ENCODE measurements around the gene SKA2.
A peak's percentile ranks its signal among the peaks of the same experiment; 100 is the strongest.
"Not testable (repeated sequence)": the region's sequence is repeated elsewhere in the genome, so short reads cannot be mapped to it uniquely, and the experiment has no call there.

The SKA2 gene

GRCh38 chr17:59154721-59155438, at the start of gene SKA2:
SKA2 (minus strand) TSS chr17:59155186; CDS start chr17:59155163, 23 bp downstream.
- no peak for DNase-seq (ENCODE audit: low read depth in 2 of 2)

GRCh38 chr17:59202320-59202719, 47.3 kb upstream of the SKA2 start:
- DNase-seq (ENCODE audit: low read depth in 2 of 2), result no peak

DNA sequence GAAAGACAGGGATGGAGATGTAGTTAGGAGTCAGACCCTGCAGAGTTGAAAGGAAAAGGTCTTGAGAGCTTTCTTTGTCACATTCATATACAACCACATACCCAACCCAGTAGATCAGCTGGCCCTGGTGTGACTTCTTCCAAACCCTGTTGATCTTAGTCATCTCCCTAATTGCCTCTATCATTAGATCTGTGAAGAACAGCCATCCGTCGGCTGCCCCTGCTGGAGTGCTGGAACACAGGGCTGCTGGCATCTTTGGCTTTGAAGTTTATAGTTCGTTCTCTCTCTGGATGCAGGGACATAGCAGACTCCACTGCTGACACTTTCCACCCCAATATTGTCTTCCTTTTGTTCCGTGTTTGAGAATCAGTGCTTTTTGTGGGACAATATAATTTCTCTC, 44.4 kb upstream of the SKA2 start:
- no peak for DNase-seq (ENCODE audit: low read depth in 2 of 2)

DNA sequence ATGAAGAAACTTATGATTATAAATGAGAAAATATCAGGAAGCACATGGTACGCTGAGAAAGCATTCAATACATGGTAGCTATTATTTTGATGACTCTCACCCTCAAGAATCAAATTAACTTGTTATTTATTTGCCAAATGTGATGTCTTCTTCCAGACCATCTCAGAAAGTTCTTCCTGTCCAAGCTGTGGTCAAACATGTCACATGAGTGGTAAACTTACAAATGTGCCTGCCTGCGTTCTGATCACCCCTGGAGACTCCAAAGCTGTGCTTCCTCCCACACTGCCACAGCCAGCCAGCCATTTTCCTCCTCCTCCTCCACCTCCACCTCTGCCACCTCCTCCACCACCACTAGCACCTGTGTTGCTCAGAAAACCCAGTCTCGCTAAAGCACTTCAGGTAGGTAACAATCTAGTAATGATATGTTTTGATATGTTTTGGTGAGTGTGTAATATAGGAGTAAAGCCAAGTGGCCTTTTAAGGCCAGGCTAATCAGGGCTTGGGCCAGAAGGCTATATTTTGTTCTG, 38.4 kb upstream of the SKA2 start:
- no peak for DNase-seq (ENCODE audit: low read depth in 2 of 2)

DNA sequence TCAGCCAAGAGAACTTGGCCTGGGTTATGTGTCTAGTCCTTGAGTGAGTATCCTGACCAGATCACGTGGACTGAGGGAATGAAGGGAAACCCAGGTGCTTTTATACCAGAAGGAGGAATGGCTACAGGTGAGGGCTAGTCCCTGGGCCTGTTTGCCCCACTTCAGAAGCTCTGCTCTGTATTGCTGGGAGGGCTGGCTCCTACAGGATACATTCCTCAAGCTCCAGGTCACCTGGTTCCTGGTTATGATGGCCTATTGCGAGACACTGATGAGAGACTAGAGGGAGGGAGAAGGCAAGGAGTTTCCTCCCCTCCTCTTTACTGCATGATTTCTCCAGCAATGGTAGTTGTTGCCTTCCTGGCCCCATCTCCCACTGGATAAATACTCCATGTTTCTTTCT, 35.8 kb upstream of the SKA2 start:
- DNase-seq (ENCODE audit: low read depth in 2 of 2), result no peak

GRCh38 chr17:59186850-59187249, 31.9 kb upstream of the SKA2 start:
- DNase-seq (ENCODE audit: low read depth in 2 of 2), result no peak

DNA sequence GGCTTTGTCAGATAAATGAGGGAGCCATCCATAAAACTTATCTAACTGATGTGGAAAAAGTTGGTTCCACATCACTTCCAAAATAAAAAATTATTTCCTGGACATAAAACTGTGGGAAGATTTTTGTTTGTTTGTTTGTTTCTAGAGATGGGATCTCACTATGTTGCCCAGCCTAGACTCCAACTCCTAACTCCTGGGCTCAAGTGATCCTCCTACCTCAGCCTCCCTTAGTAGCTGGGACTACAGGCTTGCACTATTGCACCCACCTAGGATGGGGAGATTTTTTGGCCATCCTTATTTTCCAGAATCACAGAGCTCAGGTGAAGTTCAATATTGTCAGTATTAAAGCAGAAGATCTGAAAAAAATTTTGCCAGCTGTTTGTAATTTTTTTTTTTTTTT, 31.0 kb upstream of the SKA2 start:
- DNase-seq (ENCODE audit: low read depth in 2 of 2), result no peak

DNA sequence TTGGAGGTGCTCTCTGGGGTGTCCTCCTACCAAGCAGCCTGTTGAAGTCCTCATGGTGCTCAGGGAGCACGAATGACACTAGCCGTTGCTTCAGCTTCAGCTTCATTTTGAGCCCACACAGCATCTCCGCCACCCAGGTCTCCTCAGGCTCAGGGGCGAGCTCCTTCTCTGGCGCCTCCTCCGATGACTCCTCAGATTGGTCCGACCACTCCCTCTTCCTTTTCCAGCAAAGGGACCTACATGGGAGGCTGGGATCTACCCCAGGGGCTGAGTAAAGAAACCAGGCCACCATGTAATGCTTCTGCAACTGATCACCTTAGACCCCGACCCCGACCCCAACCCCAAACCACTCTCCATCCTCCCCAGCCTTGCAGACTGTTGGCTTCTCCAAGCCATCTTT, 26.5 kb upstream of the SKA2 start:
- DNase-seq (ENCODE audit: low read depth in 2 of 2), result no peak

DNA sequence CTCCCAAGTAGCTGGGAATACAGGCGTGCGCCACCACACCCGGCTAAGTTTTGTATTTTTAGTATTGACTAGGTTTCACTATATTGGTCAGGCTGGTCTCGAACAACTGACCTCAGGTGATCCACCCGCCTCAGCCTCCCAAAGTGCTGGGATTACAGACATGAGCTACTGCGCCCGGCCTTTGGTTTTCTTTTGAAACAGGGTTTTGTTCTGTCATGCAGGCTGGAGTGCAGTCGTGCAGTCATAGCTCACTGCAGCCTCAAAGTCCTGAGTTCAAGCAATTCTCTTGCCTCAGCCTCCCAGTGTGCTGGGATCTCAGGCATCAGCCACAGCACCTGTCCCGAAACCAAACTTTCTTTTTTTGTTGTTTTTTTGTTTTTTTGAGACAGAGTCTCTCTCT, 25.6 kb upstream of the SKA2 start:
- DNase-seq (ENCODE audit: low read depth in 2 of 2), result no peak

- not testable (repeated sequence) for DNase-seq (ENCODE audit: low read depth in 2 of 2)
These were observed 24.6 kb upstream of the SKA2 start for GRCh38 chr17:59179601-59180000.

- no peak for DNase-seq (ENCODE audit: low read depth in 2 of 2)
These were observed 23.4 kb upstream of the SKA2 start for GRCh38 chr17:59178266-59178985.

GRCh38 chr17:59175076-59175475, 20.1 kb upstream of the SKA2 start:
- DNase-seq (ENCODE audit: low read depth in 2 of 2), result no peak

- no peak for DNase-seq (ENCODE audit: low read depth in 2 of 2)
These were observed 19.7 kb upstream of the SKA2 start for GRCh38 chr17:59174671-59175070.

GRCh38 chr17:59172436-59173004, 17.5 kb upstream of the SKA2 start:
- no peak for DNase-seq (ENCODE audit: low read depth in 2 of 2)

GRCh38 chr17:59167571-59168001, 12.6 kb upstream of the SKA2 start:
- no peak for DNase-seq (ENCODE audit: low read depth in 2 of 2)

DNA sequence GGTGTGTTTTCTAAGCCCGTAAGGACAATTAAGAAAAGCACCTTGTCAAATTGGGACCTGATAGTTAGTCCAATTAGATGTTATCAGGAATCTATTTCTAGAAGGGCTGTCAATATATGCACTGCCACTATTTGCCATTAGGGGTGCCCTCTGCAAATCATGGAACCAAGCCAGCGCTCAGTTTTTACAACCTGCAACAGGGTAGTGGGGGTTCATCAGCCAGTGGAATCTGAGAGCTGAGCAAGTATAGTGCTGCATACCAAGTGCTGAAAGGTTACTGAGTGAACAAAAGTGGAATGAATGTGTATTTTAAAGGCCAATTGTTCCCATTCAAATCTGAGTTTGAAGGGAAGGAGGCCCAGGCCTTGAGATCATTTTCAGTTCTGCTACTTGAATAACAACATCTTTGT, 11.0 kb upstream of the SKA2 start:
- DNase-seq (ENCODE audit: low read depth in 2 of 2), result peak; percentile 32 to 37

DNA sequence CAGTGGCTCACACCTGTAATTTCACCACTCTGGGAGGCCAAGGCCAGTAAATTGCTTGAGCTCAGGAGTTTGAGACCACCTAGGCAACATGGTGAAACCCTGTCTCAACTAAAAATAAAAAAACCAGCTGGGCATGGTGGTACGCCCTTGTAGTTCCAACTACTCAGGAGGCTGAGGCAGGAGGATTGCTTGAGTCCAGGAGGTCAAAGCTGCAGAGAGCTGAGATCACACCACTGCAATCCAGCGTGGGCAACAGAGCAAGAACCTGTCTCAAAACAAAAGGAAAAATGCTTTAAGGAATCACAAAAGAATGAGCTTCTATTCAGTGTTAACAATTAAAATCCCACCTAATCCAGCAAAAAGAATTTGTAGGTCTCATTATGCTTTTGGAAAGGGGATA, 6.5 kb upstream of the SKA2 start:
- DNase-seq (ENCODE audit: low read depth in 2 of 2), result no peak

GRCh38 chr17:59160157-59161025, 5.4 kb upstream of the SKA2 start:
- no peak for DNase-seq (ENCODE audit: low read depth in 2 of 2)

DNA sequence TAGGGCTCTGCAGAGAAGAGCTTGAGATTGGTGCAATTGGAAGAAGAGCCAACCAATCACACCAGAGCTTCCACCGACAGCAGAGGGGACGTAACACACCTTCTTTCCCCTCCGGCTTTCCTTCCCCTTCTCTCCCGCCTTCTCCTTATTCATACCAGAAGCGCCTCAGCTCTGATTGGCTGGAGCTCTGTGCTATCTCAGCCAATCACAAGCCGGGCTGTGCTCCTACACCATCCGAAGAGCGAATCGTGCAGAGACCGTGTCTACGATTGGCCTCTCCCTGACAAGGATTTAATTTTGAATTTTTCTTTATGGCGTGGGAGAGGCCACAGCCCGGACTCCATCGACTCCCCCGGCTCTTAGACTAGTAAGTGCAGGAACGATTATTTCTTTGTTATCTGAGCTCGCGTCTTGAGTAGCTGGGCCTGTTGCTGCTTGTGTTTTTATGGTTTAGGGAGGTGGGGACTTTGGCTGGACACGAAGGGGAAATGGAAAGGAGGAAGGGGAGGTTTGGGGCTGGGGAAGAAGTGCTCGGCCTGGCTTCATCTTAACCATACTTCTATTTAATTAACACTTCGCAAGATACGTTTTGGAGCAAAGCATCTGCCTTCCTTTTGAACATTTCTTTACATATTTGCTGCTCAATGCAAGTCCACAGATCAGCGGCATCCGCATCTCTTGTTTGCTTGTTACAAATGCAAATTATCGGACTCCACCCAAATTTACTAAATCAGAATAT, 622 bp upstream of the SKA2 start, which contains the start of gene PRR11:
Gene PRR11 (plus strand): TSS at position 308 of the 739 bp plus-strand sequence. CDS start 14,007 bp downstream, outside the sequence.
- peak; percentile 100 for DNase-seq (ENCODE audit: low read depth in 2 of 2)

DNA sequence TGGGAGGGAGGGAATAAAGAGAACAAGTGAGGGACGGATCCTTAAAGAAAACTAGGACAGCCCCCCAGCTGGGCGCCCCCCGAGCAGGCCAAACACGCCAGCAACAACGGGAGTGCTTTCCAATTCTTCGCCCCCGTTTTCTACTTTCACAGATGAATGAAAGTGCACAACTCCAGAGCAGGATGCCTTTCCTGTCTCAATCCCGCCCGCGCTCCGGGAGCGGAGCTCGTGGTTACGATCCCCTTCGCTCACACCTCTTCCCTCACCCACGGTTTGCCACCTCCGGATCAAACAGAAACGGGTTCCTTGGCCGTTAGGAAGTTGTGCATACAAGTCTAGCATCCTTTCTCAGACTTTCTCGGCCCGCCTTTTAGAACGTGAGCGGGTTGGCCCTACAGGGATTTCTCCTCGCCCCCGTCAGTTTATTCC, 680 bp downstream of the SKA2 start:
- DNase-seq (ENCODE audit: low read depth in 2 of 2), result peak in 1 of 2 experiments; percentile 19

DNA sequence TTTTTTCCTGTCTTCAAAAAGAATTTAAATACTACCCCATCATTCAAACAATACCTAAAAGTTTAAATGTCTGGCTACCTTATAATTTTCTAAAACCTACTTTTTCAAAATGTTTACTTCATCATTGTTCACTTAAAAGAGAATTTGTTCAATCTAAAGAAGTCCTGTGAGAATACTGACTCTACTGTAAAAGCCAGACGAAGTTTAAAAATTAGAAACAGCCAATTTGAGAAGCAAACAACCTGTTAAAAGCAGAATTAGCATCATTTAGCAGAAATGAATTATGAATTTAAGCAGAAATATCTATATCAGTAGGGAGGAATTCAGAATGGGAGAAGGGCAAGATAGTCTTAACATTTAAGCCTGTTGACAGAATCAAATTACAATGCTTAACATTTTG, 2.1 kb downstream of the SKA2 start:
- DNase-seq (ENCODE audit: low read depth in 2 of 2), result no peak
